HepG2 (cell line): ENCODE data around the gene PPP1CC. TPM values are rescaled to one million over a fixed set of nuclear protein-coding genes. Genes with fewer than 3 reads are reported as not detected.

Source experiments
- ATAC-seq: fragments of 200-7000 bp; cut with Tn5 transposase; 3 replicates; pipeline ENCODE4 v1.9.1; 2020; ENCODE audit warnings: mild to moderate bottlenecking, moderate library complexity
- BruUV-seq: library from RNA; stranded (reverse); fragments of 400-500 nt; replicated peaks from 2 replicates; lab custom pipeline; 2021; lab: Mats Ljungman, UMichigan
- CTCF ChIA-PET: fragments of 300-600 bp; formaldehyde crosslinking; extraction: SDS; loops from one replicate; lab custom pipeline; 2021; ENCODE audit warnings: low total read pairs, inconsistent platforms, low intra/inter-chr PET ratio; lab: Yijun Ruan, JAX
- POLR2A ChIA-PET: fragments of 350-600 bp; sonication (Branson Sonifier 250); formaldehyde crosslinking; loops from one replicate; lab custom pipeline; 2020; ENCODE audit warnings: antibody characterized with exemption, inconsistent platforms; lab: Yijun Ruan, JAX
- DNase-seq: peaks from one replicate; pipeline ENCODE4 v3.0.0-alpha.2; 2015; ENCODE audit warnings: low spot score
- FAIRE-seq: peaks from 3 replicates; lab custom pipeline; 2011; peaks lifted over from hg19 to GRCh38; lab: Jason Lieb, UNC
- H2AFZ ChIP-seq: one replicate; pipeline ENCODE4 v1.6.1; 2011; ENCODE audit warnings: low read length, inconsistent platforms
- H3K27ac ChIP-seq: fragments of 300-600 bp; 3 replicates; pipeline ENCODE4 v1.8.0; 2011; ENCODE audit warnings: mixed run types, mild to moderate bottlenecking, mixed read lengths, low read length, inconsistent platforms; ENCODE audit not compliant: insufficient read depth; ENCODE audit errors: extremely low read length
- H3K27me3 ChIP-seq, 2 experiments: fragments of 200-600 bp in 1 of 2; 2 replicates in 1 of 2; 3 replicates in 1 of 2; pipeline versions ENCODE4 v1.6.0 to v1.8.0; 2011; ENCODE audit warnings: low read length in 2 of 2, mild to moderate bottlenecking in 2 of 2, moderate library complexity in 2 of 2, inconsistent platforms in 1 of 2; ENCODE audit not compliant: insufficient read depth in 2 of 2, control insufficient read depth in 1 of 2
- H3K36me3 ChIP-seq, 2 experiments: fragments of 200-600 bp in 1 of 2; replicated peaks in 1 of 2; 2 replicates in 1 of 2; 3 replicates in 1 of 2; pipeline versions ENCODE4 v1.5.1 to v1.8.0; 2011; ENCODE audit warnings: low read length in 2 of 2, inconsistent platforms in 1 of 2; ENCODE audit not compliant: insufficient read depth in 2 of 2, control insufficient read depth in 1 of 2
- H3K4me1 ChIP-seq: 2 replicates; pipeline ENCODE4 v1.5.1; 2012; ENCODE audit warnings: low read length, inconsistent platforms; ENCODE audit not compliant: insufficient read depth
- H3K4me2 ChIP-seq: 2 replicates; pipeline ENCODE4 v1.6.0; 2011; ENCODE audit warnings: low read depth, low read length, inconsistent platforms
- H3K4me3 ChIP-seq, 3 experiments: fragments of 200-600 bp in 1 of 3; sonication (generic), shearing (Covaris generic) in 1 of 3; replicated peaks in 1 of 3; 2 replicates each; pipeline ENCODE4 v1.5.1; 2011 to 2016; ENCODE audit warnings: low read length in 3 of 3, inconsistent platforms in 2 of 3, low read depth in 2 of 3, mild to moderate bottlenecking in 2 of 3, control low read depth in 1 of 3, mixed read lengths in 1 of 3; ENCODE audit not compliant: insufficient read depth in 1 of 3
- H3K79me2 ChIP-seq: one replicate; pipeline ENCODE4 v1.6.1; 2011; ENCODE audit warnings: low read length, inconsistent platforms; ENCODE audit not compliant: insufficient read depth
- H3K9ac ChIP-seq: 2 replicates; pipeline ENCODE4 v1.6.0; 2011; ENCODE audit warnings: mild to moderate bottlenecking, low read depth, low read length, inconsistent platforms; ENCODE audit not compliant: insufficient read depth
- H3K9me3 ChIP-seq: 2 replicates; pipeline ENCODE4 v1.5.1; 2012; ENCODE audit warnings: mild to moderate bottlenecking, low read length
- H4K20me1 ChIP-seq: 2 replicates; pipeline ENCODE4 v1.6.0; 2011; ENCODE audit warnings: inconsistent platforms, mild to moderate bottlenecking, low read length, moderate library complexity; ENCODE audit not compliant: insufficient read depth
- AHDC1 ChIP-seq: sonication (generic); formaldehyde crosslinking; IDR thresholded peaks from 2 replicates; pipeline ENCODE4 v1.5.1; 2020; ENCODE audit warnings: mild to moderate bottlenecking, missing genetic modification reagents, borderline replicate concordance
- GRHL1 ChIP-seq: sonication (generic); formaldehyde crosslinking; conservative IDR thresholded peaks from 2 replicates; pipeline ENCODE4 v1.8.0; 2022; ENCODE audit warnings: missing genetic modification reagents
- HNRNPH1 ChIP-seq: fragments of 200-400 bp; formaldehyde crosslinking; optimal IDR thresholded peaks from 2 replicates; pipeline ENCODE3; 2017; ENCODE audit warnings: mild to moderate bottlenecking, low read depth, low read length
- JARID2 ChIP-seq: sonication (generic); formaldehyde crosslinking; IDR thresholded peaks from 2 replicates; pipeline ENCODE4 v1.8.1; 2023; ENCODE audit warnings: missing genetic modification reagents, inconsistent platforms; ENCODE audit not compliant: insufficient replicate concordance
- MBD4 ChIP-seq: IDR thresholded peaks from 2 replicates; pipeline ENCODE4 v1.6.1; 2012; ENCODE audit warnings: low read length, inconsistent platforms, borderline replicate concordance
- NFYC ChIP-seq: IDR thresholded peaks from 2 replicates; pipeline ENCODE4 v1.6.1; 2016; ENCODE audit warnings: missing genetic modification reagents, missing compliant biosample characterization
- PAF1 ChIP-seq: IDR thresholded peaks from 2 replicates; pipeline ENCODE4 v1.6.1; 2016; ENCODE audit warnings: missing genetic modification reagents, missing compliant biosample characterization
- RAD21 ChIP-seq: fragments of 450-650 bp; formaldehyde crosslinking; IDR thresholded peaks from 2 replicates; pipeline ENCODE4 v1.5.0; 2020; ENCODE audit warnings: mild to moderate bottlenecking
- RAD51 ChIP-seq: fragments of 450-650 bp; IDR thresholded peaks from 2 replicates; pipeline ENCODE4 v1.6.1; 2016; ENCODE audit warnings: borderline replicate concordance
- RFXAP ChIP-seq: sonication (generic); formaldehyde crosslinking; IDR thresholded peaks from 2 replicates; pipeline ENCODE4 v1.4.0; 2020; ENCODE audit warnings: missing genetic modification reagents, borderline replicate concordance
- SATB2 ChIP-seq: sonication (generic); formaldehyde crosslinking; IDR thresholded peaks from 2 replicates; pipeline ENCODE4 v1.5.0; 2020; ENCODE audit warnings: missing genetic modification reagents
- STAG1 ChIP-seq: sonication (generic); formaldehyde crosslinking; IDR thresholded peaks from 2 replicates; pipeline ENCODE4 v1.4.0; 2020; ENCODE audit warnings: missing genetic modification reagents
- ZNF101 ChIP-seq: sonication (generic); formaldehyde crosslinking; IDR thresholded peaks from 2 replicates; pipeline ENCODE4 v1.4.0; 2020; ENCODE audit warnings: mild to moderate bottlenecking, low read depth, missing genetic modification reagents, borderline replicate concordance
- ZNF180 ChIP-seq: sonication (generic); formaldehyde crosslinking; IDR thresholded peaks from 2 replicates; pipeline ENCODE4 v1.4.0; 2020; ENCODE audit warnings: low read depth, missing genetic modification reagents, borderline replicate concordance
- ZNF451 ChIP-seq: sonication (generic); formaldehyde crosslinking; IDR thresholded peaks from 2 replicates; pipeline ENCODE4 v1.5.0; 2020; ENCODE audit warnings: mild to moderate bottlenecking, missing genetic modification reagents
- ZNF510 ChIP-seq: sonication (generic); formaldehyde crosslinking; IDR thresholded peaks from 2 replicates; pipeline ENCODE4 v1.4.0; 2020; ENCODE audit warnings: low read depth, mild to moderate bottlenecking, missing genetic modification reagents
- ZSCAN25 ChIP-seq: sonication (generic); formaldehyde crosslinking; IDR thresholded peaks from 2 replicates; pipeline ENCODE4 v1.8.0; 2022; ENCODE audit warnings: mild to moderate bottlenecking, missing genetic modification reagents
- WGBS: methylation state at CpG from one replicate; pipeline ENCODE4 v1.1.6; 2017; ENCODE audit warnings: low lambda C conversion rate; 5-methylcytosine and 5-hydroxymethylcytosine counted together
- in situ Hi-C: cut with HindIII; loops from 2 replicates; pipeline ENCODE4 v1.10.0; 2017; ENCODE audit warnings: low pct_unique_long_range_greater_than_20kb; ENCODE audit not compliant: extremely low pct_ligation_motif_present
- intact Hi-C: fragments of 100-400 bp; cut with micrococcal nuclease; formaldehyde crosslinking; loops from one replicate; pipeline ENCODE4 v1.10.0; 2022; ENCODE audit not compliant: unreplicated experiment
- polyA plus RNA-seq, 8 experiments: library from polyadenylated mRNA; depleted of rRNA in 3 of 8; stranded (reverse) in 7 of 8; unstranded in 1 of 8; fragments of >200 nt; fragmentation: Illumina TruSeq in 4 of 8; extraction: Trizol in 4 of 8; gene quantifications; 2 replicates each; pipeline versions ENCODE4 v1.2.1 to v1.2.3, GENCODE V29; 2011 to 2016; ENCODE audit warnings: low read depth in 4 of 8, missing spikeins in 1 of 8, mixed read lengths in 1 of 8; ENCODE audit not compliant: insufficient read depth in 1 of 8
- total RNA-seq, 5 experiments: library from RNA; depleted of rRNA; stranded (reverse); fragments of >200 nt; fragmentation: Illumina TruSeq; extraction: Trizol; gene quantifications; 2 replicates each; pipeline ENCODE4 v1.2.3, GENCODE V29; 2016; ENCODE audit warnings: low read depth in 1 of 5

PPP1CC gene
- total and polyA plus RNA-seq, 2 of the 13 experiments (the other 11 are each of a cell fraction or from before 2014, with no cell fraction given): 178 to 187 TPM

GRCh38 chr12:110704750-110705149 lies 37.9 kb downstream of the PPP1CC start (continued):
- TF ChIP-seq AHDC1 (CRISPR knock-in tag) (no peak), ZNF510 (CRISPR knock-in tag) (no peak), NFYC (CRISPR knock-in tag) (no peak), STAG1 (CRISPR knock-in tag) (peak; percentile 72), RAD21 (peak; percentile 48; the same call in 1 of the 2 replicates)

- BruUV-seq: no TSS peak
- Histone ChIP-seq H3K4me3 (no peak overlapping the region), H2AFZ (no peak overlapping the region), H3K9ac (no peak overlapping the region), H3K4me2 (no peak overlapping the region), H3K9me3 (no peaks in the 10 kb centered on the region), H4K20me1 (no peaks in the 10 kb centered on the region), H3K79me2 (no peaks in the 10 kb centered on the region), H3K27ac (no peak overlapping the region), H3K36me3 (no peaks in the 10 kb centered on the region), H3K4me1 (peaks cover 19% of the 10 kb centered on the region), H3K27me3 (0 out of 5 replicates have a peak, but pooled peaks cover 0 to 6% of the 10 kb centered on the region in 2 experiments)
- DNase-seq (no peak), FAIRE-seq (no peak), ATAC-seq (no peak)
- WGBS: 46% methylated on average over 5 of the region's 5 CpGs
- intact Hi-C loops: loop anchor here (1.0 kb wide), 1 partner anchor 122 kb away; no protein-coding TSS in a partner anchor
- POLR2A ChIA-PET: interaction anchor here (0.6 kb wide), 2 partner anchors 123 to 126 kb away, joined by 3 to 4 read pairs; no protein-coding TSS in a partner anchor
- in situ Hi-C loops: loop anchor here (5.0 kb wide), 1 partner anchor 123 kb away; no protein-coding TSS in a partner anchor
- CTCF ChIA-PET: interaction anchor here (1.5 kb wide), 2 partner anchors 122 to 184 kb away, joined by 4 to 16 read pairs; no protein-coding TSS in a partner anchor
- TF ChIP-seq HNRNPH1 (no peak), MBD4 (no peak), JARID2 (CRISPR knock-in tag) (no peak), ZNF101 (CRISPR knock-in tag) (no peak), SATB2 (CRISPR knock-in tag) (no peak), ZSCAN25 (no peak), ZNF180 (no peak), ZNF451 (CRISPR knock-in tag) (no peak), RFXAP (CRISPR knock-in tag) (no peak), PAF1 (CRISPR knock-in tag) (no peak), RAD51 (no peak), GRHL1 (CRISPR knock-in tag) (no peak)
Measured at GRCh38 chr12:110704231-110704630, 38.5 kb downstream of the PPP1CC start.
